GM04503 (cell line): ENCODE data around the gene ZKSCAN3.
"Not testable (repeated sequence)": the region's sequence is repeated elsewhere in the genome, so short reads cannot be mapped to it uniquely, and the experiment has no call there.

Experiments used
- DNase-seq: peaks from one replicate; pipeline ENCODE4 v3.0.0-alpha.2; 2012; ENCODE audit warnings: low read depth

The ZKSCAN3 gene

GRCh38 chr6:28349892-28350737, at the start of gene ZKSCAN3:
ZKSCAN3 (plus strand) TSS chr6:28349947; CDS start chr6:28359587, 9,640 bp downstream.
- DNase-seq, result no peak

GRCh38 chr6:28303570-28303969, 46.2 kb upstream of the ZKSCAN3 start:
- no peak for DNase-seq

- DNase-seq, result not testable (repeated sequence)
Observed at GRCh38 chr6:28306363-28306762, 43.4 kb upstream of the ZKSCAN3 start.

- DNase-seq, result no peak
Observed at GRCh38 chr6:28311139-28311823, 38.5 kb upstream of the ZKSCAN3 start.

DNA sequence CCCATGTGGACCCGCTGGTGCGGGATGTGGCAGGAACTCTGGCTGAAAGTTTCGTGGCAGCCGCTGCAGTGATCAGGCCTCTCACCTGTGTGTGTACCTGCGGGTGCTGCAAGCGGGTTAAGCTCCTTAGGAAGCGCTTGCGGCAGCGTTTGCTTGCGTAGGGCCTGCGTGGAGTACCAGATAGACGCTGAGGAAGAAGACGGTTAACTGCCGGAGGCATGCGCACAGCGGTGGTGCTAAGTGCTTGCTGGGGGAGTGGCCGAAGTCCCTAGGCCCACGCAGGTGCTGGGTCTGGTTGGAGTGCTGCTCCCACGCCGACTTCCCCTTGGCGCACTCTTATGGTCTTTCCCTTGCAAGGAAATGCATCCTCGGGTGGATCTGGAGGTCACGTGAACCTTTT, 36.8 kb upstream of the ZKSCAN3 start:
- no peak for DNase-seq

GRCh38 chr6:28315628-28316027, 34.1 kb upstream of the ZKSCAN3 start:
- DNase-seq, result no peak

- not testable (repeated sequence) for DNase-seq
Observed at GRCh38 chr6:28317866-28318265, 31.9 kb upstream of the ZKSCAN3 start.

DNA sequence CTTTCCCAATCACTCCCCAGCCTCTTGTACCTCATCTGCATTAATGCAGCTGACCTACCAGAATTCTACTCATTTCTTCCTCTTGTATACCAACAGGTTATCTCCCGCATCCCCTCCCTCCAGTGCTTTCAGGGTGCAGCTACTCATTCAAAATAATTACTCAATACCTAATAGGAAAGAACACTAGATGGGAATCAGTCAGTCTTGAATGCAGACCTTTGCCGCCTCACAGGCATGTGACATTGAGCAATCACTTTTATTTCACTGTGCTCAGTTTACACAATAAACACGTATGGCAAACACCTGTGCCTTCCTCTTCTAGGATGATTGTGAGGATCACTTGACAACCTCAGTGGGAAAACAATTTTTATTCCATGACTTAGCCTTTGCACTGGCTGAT, 27.1 kb upstream of the ZKSCAN3 start:
- no peak for DNase-seq

DNA sequence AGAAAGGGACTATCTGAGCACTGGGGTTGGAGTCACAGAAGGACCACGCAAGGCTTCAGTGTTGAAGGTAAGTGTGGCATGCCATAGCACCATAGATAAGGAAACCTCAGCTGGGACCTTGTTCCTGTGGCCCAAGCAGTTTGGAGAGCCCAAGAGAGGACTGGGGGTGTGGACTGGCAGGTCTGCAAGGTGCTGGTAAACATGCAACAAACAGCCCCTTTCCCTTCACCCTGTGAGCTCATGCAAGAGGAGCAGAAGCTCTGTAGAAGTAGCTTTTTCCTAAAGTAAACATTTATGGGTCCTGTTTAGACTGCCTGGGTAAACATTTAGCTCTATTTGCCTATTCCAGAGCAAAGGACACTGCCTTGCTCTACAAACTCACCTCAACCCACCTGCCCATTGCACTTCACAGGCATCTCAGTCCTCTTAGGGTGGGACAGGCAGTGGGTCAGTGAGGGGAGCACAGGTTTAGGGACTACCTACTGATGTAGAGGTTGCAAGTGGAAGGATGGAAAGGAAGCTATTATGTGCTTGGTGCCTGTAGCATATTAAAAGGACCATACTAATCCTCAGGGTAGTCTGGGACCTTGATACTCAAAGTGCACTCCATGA, 25.8 kb upstream of the ZKSCAN3 start:
- DNase-seq, result no peak

GRCh38 chr6:28326371-28326948, 23.3 kb upstream of the ZKSCAN3 start:
- DNase-seq, result no peak

DNA sequence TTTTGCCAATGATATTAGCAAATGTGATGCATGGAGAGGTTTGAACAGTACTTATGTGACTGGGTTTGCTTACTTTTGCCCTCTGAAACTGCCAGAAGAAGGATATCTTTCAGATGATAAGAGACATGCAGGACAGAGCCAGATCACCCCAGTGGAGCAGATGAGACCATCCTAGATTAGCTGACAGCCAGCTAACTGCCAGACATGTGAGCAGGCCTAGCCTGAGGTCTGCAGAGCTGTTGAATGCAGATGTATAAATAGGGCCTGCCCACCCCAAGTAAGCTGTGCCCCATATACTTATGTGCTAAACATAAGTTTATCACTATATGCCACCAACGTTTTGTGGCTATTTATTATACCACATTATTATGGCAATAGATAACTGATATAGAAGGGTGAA, 19.7 kb upstream of the ZKSCAN3 start:
- no peak for DNase-seq

DNA sequence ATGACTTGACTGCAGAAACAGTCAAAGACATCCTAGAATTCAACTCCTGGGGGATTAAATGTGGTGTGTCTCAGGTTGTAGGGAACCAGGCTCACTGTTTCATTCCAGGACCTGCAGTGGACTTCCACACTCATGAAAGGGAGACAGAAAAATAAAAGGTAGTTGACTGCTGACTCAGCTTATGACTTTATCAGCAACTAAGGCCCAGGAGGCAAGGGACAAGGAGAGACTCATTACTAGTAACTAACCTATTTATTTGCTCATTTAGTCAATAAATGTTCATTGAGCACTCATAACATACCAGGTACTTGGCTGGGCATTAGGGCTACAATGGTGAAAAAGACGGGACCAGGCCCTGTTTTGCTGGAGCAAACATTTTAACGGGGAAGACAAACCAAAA, 16.7 kb upstream of the ZKSCAN3 start:
- no peak for DNase-seq

DNA sequence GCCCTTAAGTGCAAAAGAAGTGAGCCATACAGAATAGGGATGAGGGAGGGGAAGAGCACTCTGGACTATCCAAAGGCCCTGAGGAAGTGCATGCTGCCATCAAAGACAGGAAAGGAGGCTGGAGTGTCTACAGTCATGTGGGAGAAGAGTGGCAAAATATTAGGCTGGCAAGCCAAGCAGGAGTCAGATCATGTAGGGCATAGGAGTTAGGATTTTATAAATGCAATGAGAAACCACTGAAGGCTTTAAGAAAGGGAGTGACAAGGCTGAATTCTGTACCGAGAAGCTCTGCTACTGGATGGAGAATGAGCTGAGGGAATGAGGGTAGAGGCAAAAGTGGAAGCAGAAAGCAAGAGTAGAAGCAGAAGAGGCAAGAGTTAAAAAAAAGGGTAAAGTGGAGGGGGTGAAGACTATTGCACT, 16.1 kb upstream of the ZKSCAN3 start:
- no peak for DNase-seq

DNA sequence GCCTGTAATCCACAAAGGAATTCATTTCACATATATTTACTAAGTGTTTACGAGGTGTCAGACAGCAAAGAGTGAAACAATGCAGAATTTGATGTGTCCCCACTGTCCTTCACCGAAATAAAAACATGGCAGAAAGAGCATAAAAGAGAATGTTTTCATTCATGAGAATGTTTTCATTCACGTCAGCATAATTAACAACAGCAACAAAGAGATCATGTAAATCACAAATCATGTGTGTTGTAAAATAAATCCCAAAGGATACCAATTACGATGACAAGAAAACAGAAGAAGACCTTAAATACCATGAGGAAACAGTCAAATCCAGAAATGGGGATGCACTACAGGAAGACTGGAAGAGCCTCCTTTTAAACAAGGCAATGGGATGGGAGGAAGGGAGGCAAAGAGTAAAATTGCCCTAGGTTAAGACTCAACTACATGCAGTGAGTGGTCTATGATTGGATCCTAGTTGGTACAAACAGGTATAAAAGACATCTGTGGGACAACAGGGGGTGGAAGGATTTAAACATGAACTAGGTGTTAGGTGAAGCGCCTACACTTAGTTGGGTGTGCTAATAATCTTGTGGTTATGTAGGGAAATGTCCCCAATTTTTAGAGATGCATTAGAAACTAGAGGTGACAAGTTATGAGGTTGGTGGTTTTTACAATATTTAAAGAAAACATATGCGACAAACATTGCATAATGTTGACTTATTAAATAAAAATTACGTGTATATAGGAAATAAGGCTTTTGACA, 15.3 kb upstream of the ZKSCAN3 start:
- DNase-seq, result no peak

DNA sequence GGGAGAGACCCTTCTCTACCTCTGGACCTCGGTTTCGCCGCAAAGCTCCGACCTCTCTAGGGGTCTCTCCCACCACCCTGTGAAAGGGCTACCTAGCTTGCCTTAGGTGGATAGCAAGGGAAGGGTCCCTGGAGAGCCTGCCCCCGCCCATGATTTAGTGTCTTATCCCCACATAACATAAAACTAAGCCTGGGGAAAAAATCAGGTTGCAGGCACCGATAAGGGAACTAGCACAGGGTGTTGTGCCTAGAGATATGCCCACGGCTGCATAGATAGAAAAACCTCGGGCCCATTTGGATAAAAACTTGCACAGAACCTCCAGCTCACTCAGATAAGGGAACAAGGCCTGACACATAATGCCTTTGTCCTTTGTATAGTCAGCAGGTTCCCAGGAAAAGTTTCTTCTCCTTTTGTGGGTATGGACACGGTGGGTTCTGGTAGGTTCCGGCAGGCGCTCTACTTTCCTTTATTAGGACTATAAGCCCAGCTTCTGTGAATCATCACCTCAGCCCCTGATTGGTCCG, 14.6 kb upstream of the ZKSCAN3 start:
- no peak for DNase-seq

- DNase-seq, result peak; percentile 85
Observed at GRCh38 chr6:28335564-28336283, 14.0 kb upstream of the ZKSCAN3 start, which contains the start of gene ZSCAN31. ZSCAN31 (minus strand) TSS chr6:28336148; CDS start chr6:28329683, 6,465 bp downstream.

DNA sequence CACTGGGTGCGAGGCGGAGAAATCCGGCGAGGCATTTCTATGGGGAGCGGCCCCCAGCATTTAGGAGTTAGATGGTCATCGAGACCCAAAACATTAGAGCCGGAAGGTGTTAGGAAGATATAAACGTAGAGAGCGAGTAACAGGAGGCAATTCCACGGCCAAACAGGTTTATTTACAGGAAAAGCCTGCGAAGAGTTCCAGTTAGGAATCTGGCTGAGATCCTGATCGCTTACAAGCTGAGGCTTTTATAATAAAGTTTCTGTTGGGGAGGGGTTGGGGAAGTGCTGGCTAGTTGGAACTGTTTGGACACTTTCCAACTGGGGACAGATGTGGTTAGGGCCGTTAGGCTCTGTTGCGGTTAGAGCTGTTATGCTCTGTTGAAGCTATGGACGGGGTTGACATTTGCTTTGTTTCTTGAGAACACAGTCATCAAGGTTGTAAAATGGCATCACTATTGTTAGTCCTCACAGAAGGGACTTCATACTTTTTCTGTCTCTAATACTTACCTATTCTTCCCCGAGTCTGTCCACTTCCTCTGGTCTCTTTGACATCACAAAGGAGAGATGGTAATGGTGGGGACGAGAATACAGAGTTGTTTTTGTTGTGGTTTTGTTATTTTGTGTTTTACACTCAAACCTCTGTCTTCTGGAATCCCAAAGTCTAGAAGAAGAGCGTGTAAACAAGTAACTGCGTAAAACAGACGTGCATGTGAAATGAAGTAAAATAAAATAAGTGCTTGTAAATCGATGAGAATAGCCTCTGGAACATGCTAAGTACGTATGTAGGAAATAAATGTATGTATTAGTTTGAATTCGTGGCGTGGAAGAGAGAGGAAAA, 13.2 kb upstream of the ZKSCAN3 start:
- DNase-seq, result no peak

GRCh38 chr6:28337121-28337520, 12.6 kb upstream of the ZKSCAN3 start:
- no peak for DNase-seq

DNA sequence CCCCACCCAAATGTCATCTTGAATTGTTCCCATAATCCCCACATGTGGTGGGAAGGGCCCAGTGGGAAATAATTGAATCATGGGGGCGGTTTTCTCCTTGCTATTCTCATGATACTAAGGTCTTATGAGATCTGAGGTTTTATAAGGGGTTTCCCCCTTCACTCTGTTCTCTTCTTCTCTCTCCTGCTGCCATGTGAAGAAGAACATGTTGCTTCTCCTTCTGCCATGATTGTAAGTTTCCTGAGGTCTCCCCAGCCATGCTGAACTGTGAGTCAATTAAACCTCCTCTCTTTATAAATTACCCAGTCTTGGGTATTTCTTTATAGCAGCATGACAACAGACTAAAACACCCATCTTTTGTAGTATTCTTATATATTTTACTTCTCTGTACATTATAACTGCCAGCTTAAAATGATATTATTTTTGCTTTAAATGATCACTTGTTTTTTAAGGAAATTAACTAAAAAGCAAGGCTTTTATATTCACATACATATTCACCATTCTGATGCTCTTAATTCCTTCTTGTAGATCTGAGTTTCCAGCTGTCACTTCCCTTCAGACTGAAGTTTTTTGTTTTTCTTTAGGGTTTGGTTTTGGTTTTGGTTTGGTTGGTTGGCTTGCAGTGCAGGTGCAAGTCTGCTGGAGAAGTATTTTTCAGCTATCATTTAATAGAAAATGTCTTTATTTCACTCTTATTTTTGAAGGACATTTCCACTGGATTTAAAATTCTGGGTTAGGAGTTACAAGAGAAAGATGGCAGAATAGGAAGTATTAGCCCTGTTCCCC, 9.2 kb upstream of the ZKSCAN3 start:
- DNase-seq, result no peak
